ENCODE data around the gene OR56B4.
"Not testable (repeated sequence)": the region's sequence is repeated elsewhere in the genome, so short reads cannot be mapped to it uniquely, and the experiment has no call there.

Gene OR56B4

DNA sequence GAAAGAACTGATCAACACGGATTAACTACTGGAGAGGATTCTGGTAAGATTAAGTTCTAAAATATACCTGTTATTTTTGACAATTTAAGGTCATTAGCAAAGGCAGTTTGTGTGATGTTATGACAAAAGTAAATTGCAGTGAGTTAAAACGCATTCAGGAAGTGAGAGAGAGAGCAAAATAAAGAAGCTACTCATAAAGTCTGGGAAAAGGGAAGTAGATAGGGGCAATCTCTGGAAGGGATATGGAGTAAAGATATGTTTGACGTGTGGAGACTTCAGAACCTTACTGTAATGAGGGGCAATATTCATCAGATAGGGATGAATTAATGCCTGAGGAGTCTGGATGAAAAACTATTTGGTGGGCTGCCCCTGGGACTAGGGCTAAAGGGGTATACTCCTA is 16.8 kb downstream of the OR56B4 start:
- no peak overlapping the region for H3K4me3 Mint-ChIP-seq
- no peak overlapping the region for H3K27ac Mint-ChIP-seq
- no peak for ATAC-seq
- H3K27me3 Mint-ChIP-seq = no peaks in the 10 kb centered on the region
- no peaks in the 10 kb centered on the region for H3K36me3 Mint-ChIP-seq
- no peaks in the 10 kb centered on the region for H3K4me1 Mint-ChIP-seq
- H3K9me3 Mint-ChIP-seq = no peaks in the 10 kb centered on the region

DNA sequence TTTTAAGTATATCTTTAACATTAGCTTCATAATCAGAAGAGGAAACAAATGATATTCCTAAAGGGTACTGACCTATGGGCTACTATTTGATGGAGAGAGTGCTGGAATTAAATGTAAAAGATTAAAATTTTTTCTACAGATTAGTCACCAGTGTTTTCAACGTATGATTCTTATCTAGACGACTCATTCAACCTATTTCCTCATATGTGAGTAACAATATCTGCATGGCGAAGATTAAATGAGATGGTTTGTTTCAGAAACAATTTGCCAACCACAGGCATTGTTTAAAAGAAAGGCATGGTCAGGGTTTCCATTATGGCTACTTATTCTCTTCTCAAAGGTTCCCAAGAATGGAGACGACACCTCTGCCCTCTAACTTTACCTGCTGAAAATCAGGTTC is 20.4 kb downstream of the OR56B4 start:
- no peaks in the 10 kb centered on the region for H3K4me1 Mint-ChIP-seq
- no peak for ATAC-seq
- H3K4me3 Mint-ChIP-seq = no peak overlapping the region

DNA sequence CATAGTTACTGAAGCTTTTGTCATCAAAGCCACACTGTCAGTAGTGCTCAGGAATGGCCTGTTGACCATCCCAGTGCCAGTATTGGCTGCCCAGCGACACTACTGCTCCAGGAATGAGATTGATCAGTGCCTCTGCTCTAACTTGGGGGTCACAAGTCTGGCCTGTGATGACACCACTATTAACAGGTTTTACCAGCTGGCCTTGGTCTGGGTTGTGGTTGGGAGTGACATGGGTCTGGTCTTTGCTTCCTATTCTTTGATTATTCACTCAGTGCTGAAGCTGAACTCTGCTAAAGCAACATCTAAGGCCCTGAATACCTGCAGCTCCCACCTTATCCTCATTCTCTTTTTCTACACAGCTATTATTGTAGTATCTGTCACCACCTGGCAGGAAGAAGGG is 21.5 kb downstream of the OR56B4 start:
- Mint-ChIP-seq H3K9me3 (no peaks in the 10 kb centered on the region), H3K36me3 (no peaks in the 10 kb centered on the region), H3K27me3 (peaks cover 22% of the 10 kb centered on the region), H3K4me3 (no peak overlapping the region), H3K27ac (no peak overlapping the region), H3K4me1 (no peaks in the 10 kb centered on the region)
- no peak for ATAC-seq

More for the DNA sequence above, 20.4 kb downstream of the OR56B4 start:
- Mint-ChIP-seq H3K27ac (no peak overlapping the region), H3K36me3 (no peaks in the 10 kb centered on the region), H3K27me3 (peaks cover 16% of the 10 kb centered on the region), H3K9me3 (no peaks in the 10 kb centered on the region)

DNA sequence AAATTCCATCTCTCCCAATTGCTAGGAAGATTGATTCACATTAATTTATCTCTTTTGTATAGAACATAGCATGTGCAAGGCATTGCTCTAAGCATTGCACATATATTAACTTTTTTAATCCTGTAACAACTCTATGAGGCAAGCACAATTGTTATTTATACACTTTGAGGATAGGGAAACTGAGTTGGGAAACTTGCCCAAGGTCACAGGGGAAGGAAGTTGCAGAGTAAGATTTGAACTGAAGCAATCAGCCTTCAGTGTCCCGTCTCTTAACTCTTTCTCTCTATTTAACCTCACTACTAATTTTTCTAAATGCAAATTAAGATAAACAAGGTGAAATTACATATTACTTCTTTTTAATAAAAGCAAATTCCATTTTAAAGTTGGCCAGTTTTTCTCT is 22.2 kb downstream of the OR56B4 start:
- no peaks in the 10 kb centered on the region for H3K36me3 Mint-ChIP-seq
- no peak for ATAC-seq
- no peak overlapping the region for H3K27ac Mint-ChIP-seq
- H3K9me3 Mint-ChIP-seq = no peaks in the 10 kb centered on the region
- H3K27me3 Mint-ChIP-seq = peaks cover 22% of the 10 kb centered on the region
- H3K4me3 Mint-ChIP-seq = no peak overlapping the region
- H3K4me1 Mint-ChIP-seq = no peaks in the 10 kb centered on the region

DNA sequence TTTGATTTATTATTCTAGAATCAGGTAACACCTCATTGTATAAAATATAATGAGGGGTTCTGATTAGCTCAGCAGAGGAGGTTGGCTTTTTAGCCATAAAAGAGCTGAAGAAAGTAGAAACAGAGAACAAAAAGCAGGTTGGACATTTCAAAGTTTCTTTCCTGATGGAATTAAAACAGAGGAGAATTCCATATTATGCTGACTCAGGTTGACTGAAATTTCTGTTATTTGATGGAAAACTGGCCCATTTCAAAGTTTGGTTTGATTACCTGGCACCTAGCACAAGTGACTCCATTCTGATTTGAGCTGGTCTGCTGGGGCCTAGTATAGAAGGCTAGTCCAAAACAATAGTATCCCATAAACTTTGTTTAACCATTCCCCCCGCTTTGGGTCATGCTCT is 24.9 kb downstream of the OR56B4 start:
- Mint-ChIP-seq H3K27ac (no peak overlapping the region), H3K4me1 (no peaks in the 10 kb centered on the region), H3K4me3 (no peak overlapping the region), H3K9me3 (no peaks in the 10 kb centered on the region), H3K36me3 (no peaks in the 10 kb centered on the region), H3K27me3 (peaks cover 22% of the 10 kb centered on the region)
- ATAC-seq = no peak

DNA sequence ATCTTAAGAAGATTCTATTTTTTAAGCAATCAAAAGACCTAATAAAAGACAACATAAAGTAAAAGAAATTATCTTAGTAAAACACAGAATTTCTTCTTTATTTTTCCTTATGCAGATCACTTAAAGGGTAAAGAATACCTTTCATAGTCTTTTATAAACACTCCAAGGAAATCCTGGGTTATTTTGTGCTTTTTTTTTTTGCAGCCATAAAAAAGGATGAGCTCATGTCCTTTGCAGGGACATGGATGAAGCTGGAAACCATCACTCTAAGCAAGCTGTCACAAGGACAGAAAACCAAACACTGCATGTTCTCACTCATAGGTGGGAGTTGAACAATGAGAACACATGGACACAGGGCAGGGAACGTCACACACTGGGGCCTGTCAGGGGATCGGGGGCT is 28.5 kb downstream of the OR56B4 start:
- not testable (repeated sequence) for H3K4me1 Mint-ChIP-seq, H3K36me3 Mint-ChIP-seq, H3K9me3 Mint-ChIP-seq, ATAC-seq, H3K4me3 Mint-ChIP-seq, H3K27ac Mint-ChIP-seq
- peaks cover 46% of the 10 kb centered on the region for H3K27me3 Mint-ChIP-seq

DNA sequence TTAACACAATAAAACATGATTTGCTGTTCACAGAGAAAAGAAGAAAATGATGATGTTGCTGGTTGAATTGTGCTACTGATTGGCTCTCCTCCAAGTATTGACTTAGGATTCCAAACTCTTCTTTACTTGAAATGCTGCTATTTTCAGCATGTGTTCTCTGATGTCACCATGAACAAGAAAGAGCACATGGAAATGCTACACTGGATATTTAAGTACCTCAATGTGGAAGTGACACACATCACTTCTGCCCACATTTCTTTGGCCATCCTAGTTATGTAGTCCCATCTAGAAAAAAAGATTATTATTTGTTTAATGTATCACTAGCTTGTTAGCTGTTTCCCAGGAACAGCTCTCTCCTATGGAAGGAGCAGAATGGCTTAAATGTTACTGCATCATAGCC is 35.5 kb downstream of the OR56B4 start:
- H3K4me3 Mint-ChIP-seq = no peak overlapping the region
- no peak for ATAC-seq

DNA sequence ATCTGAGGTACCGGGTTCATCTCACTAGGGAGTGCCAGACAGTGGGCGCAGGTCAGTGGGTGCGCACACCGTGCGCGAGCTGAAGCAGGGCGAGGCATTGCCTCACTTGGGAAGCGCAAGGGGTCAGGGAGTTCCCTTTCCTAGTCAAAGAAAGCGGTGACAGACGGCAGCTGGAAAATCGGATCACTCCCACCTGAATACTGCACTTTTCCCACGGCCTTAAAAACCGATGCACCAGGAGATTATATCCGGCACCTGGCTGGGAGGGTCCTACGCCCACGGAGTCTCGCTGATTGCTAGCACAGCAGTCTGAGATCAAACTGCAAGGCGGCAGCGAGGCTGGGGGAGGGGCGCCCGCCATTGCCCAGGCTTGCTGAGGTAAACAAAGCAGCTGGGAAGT is 36.3 kb downstream of the OR56B4 start:
- H3K27me3 Mint-ChIP-seq = peaks cover 11% of the 10 kb centered on the region
- H3K4me3 Mint-ChIP-seq, H3K4me1 Mint-ChIP-seq, H3K36me3 Mint-ChIP-seq, H3K9me3 Mint-ChIP-seq, H3K27ac Mint-ChIP-seq, ATAC-seq: not testable (repeated sequence)

More for the DNA sequence above, 35.5 kb downstream of the OR56B4 start:
- Mint-ChIP-seq H3K27ac (no peak overlapping the region), H3K9me3 (no peaks in the 10 kb centered on the region), H3K36me3 (no peaks in the 10 kb centered on the region), H3K4me1 (no peaks in the 10 kb centered on the region), H3K27me3 (peaks cover 19% of the 10 kb centered on the region)

DNA sequence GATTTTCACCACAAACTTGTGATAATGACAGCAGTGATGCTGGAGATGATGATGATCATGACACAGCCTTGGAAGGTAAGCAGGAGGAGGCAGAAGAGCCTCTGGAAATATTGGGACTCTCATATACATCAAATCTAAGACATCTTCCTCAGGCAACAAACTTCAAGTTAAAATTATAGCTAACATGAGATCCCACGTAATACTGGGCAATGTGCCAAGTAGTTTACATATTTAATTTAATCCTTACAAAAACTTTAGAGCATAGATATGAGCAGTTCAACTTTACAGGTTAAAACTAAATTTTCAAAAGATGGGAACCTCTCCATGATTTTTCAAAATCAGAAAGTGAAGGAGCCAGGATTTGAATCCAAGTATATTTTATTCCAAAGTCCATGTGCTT is 43.6 kb downstream of the OR56B4 start:
- H3K27me3 Mint-ChIP-seq = no peaks in the 10 kb centered on the region
- H3K9me3 Mint-ChIP-seq = peaks cover 3% of the 10 kb centered on the region
- H3K4me3 Mint-ChIP-seq = no peak overlapping the region
- no peaks in the 10 kb centered on the region for H3K4me1 Mint-ChIP-seq
- H3K36me3 Mint-ChIP-seq = no peaks in the 10 kb centered on the region
- no peak overlapping the region for H3K27ac Mint-ChIP-seq
- no peak for ATAC-seq

DNA sequence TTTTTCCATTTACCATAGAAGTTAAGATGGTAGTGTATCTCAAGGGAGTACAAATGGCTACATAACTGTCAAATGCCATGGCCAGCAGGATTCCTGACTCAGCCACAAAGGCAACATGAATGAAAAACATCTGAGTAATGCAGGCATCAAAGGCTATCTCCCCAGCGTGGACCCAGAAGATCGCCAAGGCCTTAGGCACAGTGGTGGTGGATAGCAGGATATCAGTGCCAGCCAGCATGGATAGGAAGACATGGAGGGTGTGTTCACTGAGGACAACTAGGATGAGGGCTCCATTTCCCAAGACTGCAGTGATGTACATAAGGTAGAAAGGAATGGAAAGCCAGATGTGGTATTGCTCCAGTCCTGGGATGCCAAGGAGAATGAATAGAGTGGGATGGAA is 44.6 kb downstream of the OR56B4 start:
- Mint-ChIP-seq H3K9me3 (peaks cover 3% of the 10 kb centered on the region), H3K4me3 (no peak overlapping the region)

DNA sequence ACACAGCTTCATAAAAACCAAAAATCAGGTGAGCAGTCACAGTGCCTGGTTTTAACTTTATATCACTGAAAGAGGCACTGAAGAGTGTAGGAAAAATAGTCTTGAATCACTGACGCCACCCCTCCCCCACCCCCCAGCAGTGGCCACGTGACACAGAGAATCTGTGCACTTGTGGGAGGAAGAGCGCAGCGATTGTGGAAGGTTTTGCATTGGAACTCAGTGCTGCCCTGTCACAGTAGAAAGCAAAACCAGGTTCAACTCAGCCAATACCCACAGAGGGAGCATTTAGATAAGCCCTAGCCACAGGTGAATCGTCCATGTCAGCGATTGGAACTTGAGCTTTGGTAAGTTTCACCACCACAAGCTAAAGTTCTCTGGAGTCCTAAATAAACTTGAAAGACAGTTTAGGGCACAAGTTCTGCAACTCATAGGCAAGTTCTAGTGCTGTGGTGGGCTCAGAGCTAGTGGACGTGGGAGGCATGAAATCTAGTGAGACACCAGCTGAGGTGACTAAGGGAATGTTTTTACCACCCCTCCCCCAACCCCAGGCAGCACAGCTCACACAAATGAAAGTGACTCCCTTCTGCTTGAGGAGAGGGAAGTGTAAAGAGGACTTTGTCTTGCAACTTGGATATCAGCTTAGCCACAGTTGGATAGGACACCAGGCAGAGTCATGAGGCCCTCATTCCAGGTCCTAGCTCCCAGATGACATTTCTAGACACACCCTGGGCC is 49.3 kb downstream of the OR56B4 start:
- no peaks in the 10 kb centered on the region for H3K4me1 Mint-ChIP-seq
- H3K27ac Mint-ChIP-seq = no peak overlapping the region
- H3K4me3 Mint-ChIP-seq = no peak overlapping the region
- no peaks in the 10 kb centered on the region for H3K27me3 Mint-ChIP-seq
- H3K36me3 Mint-ChIP-seq = no peaks in the 10 kb centered on the region
- no peak for ATAC-seq
- H3K9me3 Mint-ChIP-seq = no peaks in the 10 kb centered on the region

More for the DNA sequence above, 44.6 kb downstream of the OR56B4 start:
- Mint-ChIP-seq H3K4me1 (no peaks in the 10 kb centered on the region), H3K27ac (no peak overlapping the region), H3K36me3 (no peaks in the 10 kb centered on the region), H3K27me3 (no peaks in the 10 kb centered on the region)
- ATAC-seq = no peak
